ENCODE results near the gene FOXJ3. TPM values are rescaled to one million over a fixed set of nuclear protein-coding genes. Genes with fewer than 3 reads are reported as not detected.

Gene FOXJ3
- total and polyA plus RNA-seq, 9 donors = 28.6 to 41.9 (median 32.7) TPM

GRCh38 chr1:42288311-42288985 is 46.6 kb downstream of the FOXJ3 start:
- H3K4me3 ChIP-seq (ENCODE audit: low read length) = no peak overlapping the region
- H3K4me1 ChIP-seq (ENCODE audit: control insufficient read depth, insufficient read depth, low read length) = no peaks in the 10 kb centered on the region
- no peaks in the 10 kb centered on the region for H3K27me3 ChIP-seq (ENCODE audit: control insufficient read depth, insufficient read depth, low read length)
- WGBS (ENCODE audit: insufficient coverage) = 100% methylated on average over 1 of the region's 1 CpG
- no peak overlapping the region for H3K27ac ChIP-seq (ENCODE audit: low read length)
- no peaks in the 10 kb centered on the region for H3K9me3 ChIP-seq (replicated peaks; ENCODE audit: control insufficient read depth, low read depth, low read length)
- no peaks in the 10 kb centered on the region for H3K36me3 ChIP-seq (ENCODE audit: control insufficient read depth, insufficient read depth, low read length)
- no peak for DNase-seq

- DNase-seq = no peak
- Histone ChIP-seq H3K9me3 (replicated peaks; ENCODE audit: control insufficient read depth, low read depth, low read length) (no peaks in the 10 kb centered on the region), H3K27ac (ENCODE audit: low read length) (no peak overlapping the region), H3K27me3 (ENCODE audit: control insufficient read depth, insufficient read depth, low read length) (no peaks in the 10 kb centered on the region), H3K36me3 (ENCODE audit: control insufficient read depth, insufficient read depth, low read length) (no peaks in the 10 kb centered on the region), H3K4me3 (ENCODE audit: low read length) (no peak overlapping the region), H3K4me1 (ENCODE audit: control insufficient read depth, insufficient read depth, low read length) (no peaks in the 10 kb centered on the region)
- 75% methylated on average over 2 of the region's 5 CpGs for WGBS (ENCODE audit: insufficient coverage)
Measured at GRCh38 chr1:42282867-42283583, 52.0 kb downstream of the FOXJ3 start.

GRCh38 chr1:42282024-42282579 is 52.9 kb downstream of the FOXJ3 start:
- Histone ChIP-seq H3K27me3 (ENCODE audit: control insufficient read depth, insufficient read depth, low read length) (no peaks in the 10 kb centered on the region), H3K4me1 (ENCODE audit: control insufficient read depth, insufficient read depth, low read length) (no peaks in the 10 kb centered on the region), H3K4me3 (ENCODE audit: low read length) (no peak overlapping the region), H3K9me3 (replicated peaks; ENCODE audit: control insufficient read depth, low read depth, low read length) (no peaks in the 10 kb centered on the region), H3K36me3 (ENCODE audit: control insufficient read depth, insufficient read depth, low read length) (no peaks in the 10 kb centered on the region), H3K27ac (ENCODE audit: low read length) (no peak overlapping the region)
- no peak for DNase-seq
- WGBS (ENCODE audit: insufficient coverage) = no CpG with 5 or more reads among the region's 2 CpGs

GRCh38 chr1:42280821-42281220 is 54.2 kb downstream of the FOXJ3 start:
- H3K4me3 ChIP-seq (ENCODE audit: low read length) = no peak overlapping the region
- no peaks in the 10 kb centered on the region for H3K36me3 ChIP-seq (ENCODE audit: control insufficient read depth, insufficient read depth, low read length)
- H3K4me1 ChIP-seq (ENCODE audit: control insufficient read depth, insufficient read depth, low read length) = no peaks in the 10 kb centered on the region
- H3K27me3 ChIP-seq (ENCODE audit: control insufficient read depth, insufficient read depth, low read length) = no peaks in the 10 kb centered on the region
- WGBS (ENCODE audit: insufficient coverage) = no CpG with 5 or more reads among the region's 1 CpG
- no peak for DNase-seq
- no peak overlapping the region for H3K27ac ChIP-seq (ENCODE audit: low read length)
- H3K9me3 ChIP-seq (replicated peaks; ENCODE audit: control insufficient read depth, low read depth, low read length) = no peaks in the 10 kb centered on the region

GRCh38 chr1:42279055-42279454 is 56.0 kb downstream of the FOXJ3 start:
- peaks cover 7% of the 10 kb centered on the region for H3K36me3 ChIP-seq (ENCODE audit: control insufficient read depth, insufficient read depth, low read length)
- no peak overlapping the region for H3K4me3 ChIP-seq (ENCODE audit: low read length)
- H3K9me3 ChIP-seq (replicated peaks; ENCODE audit: control insufficient read depth, low read depth, low read length) = no peaks in the 10 kb centered on the region
- H3K27ac ChIP-seq (ENCODE audit: low read length) = no peak overlapping the region
- H3K27me3 ChIP-seq (ENCODE audit: control insufficient read depth, insufficient read depth, low read length) = no peaks in the 10 kb centered on the region
- no peaks in the 10 kb centered on the region for H3K4me1 ChIP-seq (ENCODE audit: control insufficient read depth, insufficient read depth, low read length)
- 40% methylated on average over 1 of the region's 2 CpGs for WGBS (ENCODE audit: insufficient coverage)
- no peak for DNase-seq

GRCh38 chr1:42272920-42273319 is 62.1 kb downstream of the FOXJ3 start:
- H3K4me3 ChIP-seq (ENCODE audit: low read length) = no peak overlapping the region
- no peak overlapping the region for H3K27ac ChIP-seq (ENCODE audit: low read length)
- peaks cover 7% of the 10 kb centered on the region for H3K36me3 ChIP-seq (ENCODE audit: control insufficient read depth, insufficient read depth, low read length)
- no peaks in the 10 kb centered on the region for H3K27me3 ChIP-seq (ENCODE audit: control insufficient read depth, insufficient read depth, low read length)
- H3K9me3 ChIP-seq (replicated peaks; ENCODE audit: control insufficient read depth, low read depth, low read length) = no peaks in the 10 kb centered on the region
- no peaks in the 10 kb centered on the region for H3K4me1 ChIP-seq (ENCODE audit: control insufficient read depth, insufficient read depth, low read length)
- no CpG with 5 or more reads among the region's 1 CpG for WGBS (ENCODE audit: insufficient coverage)
- no peak for DNase-seq

- Histone ChIP-seq H3K4me3 (ENCODE audit: low read length) (no peak overlapping the region), H3K27me3 (ENCODE audit: control insufficient read depth, insufficient read depth, low read length) (no peaks in the 10 kb centered on the region), H3K36me3 (ENCODE audit: control insufficient read depth, insufficient read depth, low read length) (peaks cover 2% of the 10 kb centered on the region), H3K4me1 (ENCODE audit: control insufficient read depth, insufficient read depth, low read length) (peaks cover 9% of the 10 kb centered on the region), H3K27ac (ENCODE audit: low read length) (no peak overlapping the region), H3K9me3 (replicated peaks; ENCODE audit: control insufficient read depth, low read depth, low read length) (no peaks in the 10 kb centered on the region)
- no peak for DNase-seq
Measured at GRCh38 chr1:42267904-42268303, 67.1 kb downstream of the FOXJ3 start.

- H3K27ac ChIP-seq (ENCODE audit: low read length) = no peak overlapping the region
- no peak for DNase-seq
- no peaks in the 10 kb centered on the region for H3K27me3 ChIP-seq (ENCODE audit: control insufficient read depth, insufficient read depth, low read length)
- WGBS (ENCODE audit: insufficient coverage) = 0% methylated on average over 1 of the region's 4 CpGs
- no peaks in the 10 kb centered on the region for H3K9me3 ChIP-seq (replicated peaks; ENCODE audit: control insufficient read depth, low read depth, low read length)
- peaks cover 9% of the 10 kb centered on the region for H3K4me1 ChIP-seq (ENCODE audit: control insufficient read depth, insufficient read depth, low read length)
- H3K36me3 ChIP-seq (ENCODE audit: control insufficient read depth, insufficient read depth, low read length) = peaks cover 6% of the 10 kb centered on the region
- H3K4me3 ChIP-seq (ENCODE audit: low read length) = no peak overlapping the region
Measured at GRCh38 chr1:42266253-42267135, 68.5 kb downstream of the FOXJ3 start.

- H3K4me1 ChIP-seq (ENCODE audit: control insufficient read depth, insufficient read depth, low read length) = peaks cover 9% of the 10 kb centered on the region
- no CpG with 5 or more reads among the region's 4 CpGs for WGBS (ENCODE audit: insufficient coverage)
Measured at GRCh38 chr1:42264511-42265190, 70.4 kb downstream of the FOXJ3 start.

More at GRCh38 chr1:42264511-42265190, 70.4 kb downstream of the FOXJ3 start:
- Histone ChIP-seq H3K27me3 (ENCODE audit: control insufficient read depth, insufficient read depth, low read length) (no peaks in the 10 kb centered on the region), H3K27ac (ENCODE audit: low read length) (no peak overlapping the region), H3K4me3 (ENCODE audit: low read length) (no peak overlapping the region), H3K36me3 (ENCODE audit: control insufficient read depth, insufficient read depth, low read length) (peaks cover 6% of the 10 kb centered on the region), H3K9me3 (replicated peaks; ENCODE audit: control insufficient read depth, low read depth, low read length) (no peaks in the 10 kb centered on the region)
- DNase-seq = no peak

Data from muscle of leg (tissue), 11 donors.